Smooth muscle cell (in vitro differentiated cells): ENCODE results near the gene NPEPL1. TPM values are rescaled to one million over a fixed set of nuclear protein-coding genes. Genes with fewer than 3 reads are reported as not detected.

ENCODE experiments used
- DNase-seq: peaks from one replicate; lab custom pipeline; 2025; ENCODE audit not compliant: unreplicated experiment; lab: John Stamatoyannopoulos, UW
- H2AFZ ChIP-seq: fragments of 200-600 bp; sonication (generic); 2 replicates; pipeline ENCODE4 v1.6.0; 2016; ENCODE audit warnings: antibody characterized with exemption, low read depth, mild to moderate bottlenecking
- H3F3A ChIP-seq: fragments of 200-600 bp; sonication (generic); 2 replicates; pipeline ENCODE4 v1.6.0; 2017; ENCODE audit warnings: antibody characterized with exemption, low read depth
- H3K27ac ChIP-seq: fragments of 200-600 bp; sonication (generic); 2 replicates; pipeline ENCODE4 v1.5.1; 2016; ENCODE audit warnings: low read depth, mild to moderate bottlenecking
- H3K27me3 ChIP-seq: fragments of 200-600 bp; sonication (generic); 2 replicates; pipeline ENCODE4 v1.6.1; 2016; ENCODE audit warnings: low read depth, mild to moderate bottlenecking
- H3K36me3 ChIP-seq: fragments of 200-600 bp; sonication (generic); 2 replicates; pipeline ENCODE4 v1.5.1; 2016; ENCODE audit warnings: low read depth
- H3K4me1 ChIP-seq: fragments of 200-600 bp; sonication (generic); 2 replicates; pipeline ENCODE4 v1.5.1; 2016; ENCODE audit warnings: low read depth
- H3K4me2 ChIP-seq: fragments of 200-600 bp; sonication (generic); 2 replicates; pipeline ENCODE4 v1.6.0; 2016; ENCODE audit warnings: mild to moderate bottlenecking
- H3K4me3 ChIP-seq: fragments of 200-600 bp; sonication (generic); 2 replicates; pipeline ENCODE4 v1.5.1; 2016; ENCODE audit warnings: mild to moderate bottlenecking
- H3K79me2 ChIP-seq: fragments of 200-600 bp; sonication (generic); 2 replicates; pipeline ENCODE4 v1.6.0; 2016; ENCODE audit warnings: low read depth, mild to moderate bottlenecking
- H3K9ac ChIP-seq: fragments of 200-600 bp; sonication (generic); 2 replicates; pipeline ENCODE4 v1.6.0; 2016; ENCODE audit warnings: low read depth
- H3K9me3 ChIP-seq: fragments of 200-600 bp; sonication (generic); replicated peaks from 2 replicates; pipeline ENCODE4 v1.5.1; 2016; ENCODE audit warnings: low read depth
- H4K20me1 ChIP-seq: fragments of 200-600 bp; sonication (generic); 2 replicates; pipeline ENCODE4 v1.6.0; 2016; ENCODE audit warnings: low read depth
- WGBS: methylation state at CpG from one replicate; pipeline ENCODE4 v1.1.7; 2016; ENCODE audit warnings: low lambda C conversion rate; 5-methylcytosine and 5-hydroxymethylcytosine counted together
- polyA plus RNA-seq: library from polyadenylated mRNA; unstranded; fragments of >200 nt; fragmentation: Nextera tagmentation; extraction: Ambion mirVana; gene quantifications from 2 replicates; pipeline ENCODE4 v1.2.1, GENCODE V29; 2016
- total RNA-seq: library from RNA; depleted of rRNA; stranded (reverse); fragments of >200 nt; gene quantifications from 2 replicates; pipeline ENCODE4 v1.2.3, GENCODE V29; 2014
- TF ChIP-seq, protein P1 (sequence below): fragments of 200-600 bp; sonication (generic); IDR thresholded peaks from 2 replicates; pipeline ENCODE4 v1.5.1; 2017; ENCODE audit warnings: borderline replicate concordance, mild to moderate bottlenecking, antibody characterized with exemption; ENCODE audit not compliant: insufficient read depth, poor library complexity, severe bottlenecking

NPEPL1 gene
- total and polyA plus RNA-seq, 2 experiments from 2014 or later: 17.7 to 32.9 TPM

DNA sequence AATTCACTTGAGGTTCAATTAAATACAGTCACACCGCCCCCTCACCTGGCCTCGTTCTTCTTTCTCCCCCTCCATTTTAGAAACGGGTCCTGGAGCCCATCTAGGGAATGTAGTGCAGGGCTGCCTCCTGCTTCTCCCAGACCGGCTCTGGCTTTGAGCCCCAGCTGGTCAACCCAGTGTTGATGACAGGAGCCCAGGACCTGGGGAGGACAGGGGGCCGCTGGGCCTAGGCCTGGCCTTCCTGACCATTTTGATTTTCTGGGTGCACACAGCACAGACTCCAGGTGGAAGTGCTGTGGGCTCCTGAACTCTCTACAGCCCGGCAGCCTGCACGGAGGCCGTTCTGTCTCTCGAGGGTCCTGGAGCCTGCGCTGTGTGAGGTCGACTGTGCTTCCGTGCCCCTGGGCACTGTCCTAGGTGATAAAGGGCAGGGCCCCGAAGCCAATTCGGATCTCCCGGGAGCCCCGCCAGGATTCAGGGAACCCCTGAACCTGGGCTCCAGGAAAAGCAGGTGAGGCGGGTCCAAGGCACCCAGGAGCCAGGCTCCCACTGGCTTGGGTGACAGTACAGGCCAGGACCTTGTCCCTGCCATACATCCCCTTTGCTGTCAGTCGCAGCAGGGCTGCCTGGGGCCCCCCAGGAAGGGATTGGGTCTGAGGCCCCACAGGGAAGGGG, 23.3 kb downstream of the NPEPL1 start:
- no peaks in the 10 kb centered on the region for H4K20me1 ChIP-seq
- H3K36me3 ChIP-seq: no peaks in the 10 kb centered on the region
- no peak overlapping the region for H3K9ac ChIP-seq
- TF ChIP-seq, protein P1, sequence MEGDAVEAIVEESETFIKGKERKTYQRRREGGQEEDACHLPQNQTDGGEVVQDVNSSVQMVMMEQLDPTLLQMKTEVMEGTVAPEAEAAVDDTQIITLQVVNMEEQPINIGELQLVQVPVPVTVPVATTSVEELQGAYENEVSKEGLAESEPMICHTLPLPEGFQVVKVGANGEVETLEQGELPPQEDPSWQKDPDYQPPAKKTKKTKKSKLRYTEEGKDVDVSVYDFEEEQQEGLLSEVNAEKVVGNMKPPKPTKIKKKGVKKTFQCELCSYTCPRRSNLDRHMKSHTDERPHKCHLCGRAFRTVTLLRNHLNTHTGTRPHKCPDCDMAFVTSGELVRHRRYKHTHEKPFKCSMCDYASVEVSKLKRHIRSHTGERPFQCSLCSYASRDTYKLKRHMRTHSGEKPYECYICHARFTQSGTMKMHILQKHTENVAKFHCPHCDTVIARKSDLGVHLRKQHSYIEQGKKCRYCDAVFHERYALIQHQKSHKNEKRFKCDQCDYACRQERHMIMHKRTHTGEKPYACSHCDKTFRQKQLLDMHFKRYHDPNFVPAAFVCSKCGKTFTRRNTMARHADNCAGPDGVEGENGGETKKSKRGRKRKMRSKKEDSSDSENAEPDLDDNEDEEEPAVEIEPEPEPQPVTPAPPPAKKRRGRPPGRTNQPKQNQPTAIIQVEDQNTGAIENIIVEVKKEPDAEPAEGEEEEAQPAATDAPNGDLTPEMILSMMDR: no peak
- DNase-seq: no peak
- H3F3A ChIP-seq: no peaks in the 10 kb centered on the region
- H3K4me1 ChIP-seq: no peaks in the 10 kb centered on the region
- no peaks in the 10 kb centered on the region for H3K79me2 ChIP-seq
- WGBS: 96% methylated on average over 14 of the region's 18 CpGs
- no peak overlapping the region for H3K27ac ChIP-seq
- H3K4me3 ChIP-seq: no peak overlapping the region
- peaks cover 2% of the 10 kb centered on the region for H3K27me3 ChIP-seq
- no peaks in the 10 kb centered on the region for H3K9me3 ChIP-seq
- H3K4me2 ChIP-seq: no peak overlapping the region
- H2AFZ ChIP-seq: no peak overlapping the region

GRCh38 chr20:58716476-58717277, 24.1 kb downstream of the NPEPL1 start:
- no peak overlapping the region for H3K9ac ChIP-seq
- H3F3A ChIP-seq: no peaks in the 10 kb centered on the region
- 93% methylated on average over 23 of the region's 23 CpGs for WGBS
- no peak for DNase-seq
- H3K9me3 ChIP-seq: no peaks in the 10 kb centered on the region
- no peaks in the 10 kb centered on the region for H3K4me1 ChIP-seq
- TF ChIP-seq, protein P1: no peak
- H4K20me1 ChIP-seq: no peaks in the 10 kb centered on the region
- H3K4me3 ChIP-seq: no peak overlapping the region
- H3K27ac ChIP-seq: no peak overlapping the region
- H3K4me2 ChIP-seq: no peak overlapping the region
- H3K36me3 ChIP-seq: no peaks in the 10 kb centered on the region
- H2AFZ ChIP-seq: no peak overlapping the region
- no peaks in the 10 kb centered on the region for H3K79me2 ChIP-seq
- H3K27me3 ChIP-seq: peaks cover 2% of the 10 kb centered on the region

GRCh38 chr20:58717278-58718091, 24.9 kb downstream of the NPEPL1 start:
- no peaks in the 10 kb centered on the region for H3K9me3 ChIP-seq
- no peaks in the 10 kb centered on the region for H3K79me2 ChIP-seq
- H4K20me1 ChIP-seq: no peaks in the 10 kb centered on the region
- WGBS: 94% methylated on average over 20 of the region's 23 CpGs
- TF ChIP-seq, protein P1: no peak
- no peaks in the 10 kb centered on the region for H3K36me3 ChIP-seq
- H3K27me3 ChIP-seq: peaks cover 2% of the 10 kb centered on the region
- no peak overlapping the region for H3K27ac ChIP-seq
- H3K4me1 ChIP-seq: no peaks in the 10 kb centered on the region
- H2AFZ ChIP-seq: no peak overlapping the region
- no peak for DNase-seq
- no peak overlapping the region for H3K4me2 ChIP-seq
- H3K4me3 ChIP-seq: no peak overlapping the region
- no peak overlapping the region for H3K9ac ChIP-seq
- H3F3A ChIP-seq: no peaks in the 10 kb centered on the region
